Testis (tissue), 5 donors: ENCODE results near the gene CNIH3. TPM values are rescaled to one million over a fixed set of nuclear protein-coding genes. Genes with fewer than 3 reads are reported as not detected.
A peak's percentile ranks its signal among the peaks of the same experiment; 100 is the strongest.
"Not testable (repeated sequence)": the region's sequence is repeated elsewhere in the genome, so short reads cannot be mapped to it uniquely, and the experiment has no call there.

ENCODE experiments used
- DNase-seq: peaks from one replicate; pipeline ENCODE4 v3.0.0-alpha.2; 2019
- H3K27ac ChIP-seq, 2 donors: fragments of 200-600 bp; sonication (generic); one replicate each; pipeline ENCODE4 v1.5.1; 2019
- H3K27me3 ChIP-seq: fragments of 200-600 bp; sonication (generic); one replicate; pipeline ENCODE4 v1.5.1; 2019
- H3K36me3 ChIP-seq: fragments of 200-600 bp; sonication (generic); one replicate; pipeline ENCODE4 v1.5.1; 2017; ENCODE audit warnings: low read depth; ENCODE audit errors: missing control alignments
- H3K4me1 ChIP-seq: fragments of 200-600 bp; sonication (generic); one replicate; pipeline ENCODE4 v1.5.1; 2019
- H3K4me3 ChIP-seq, 2 donors: fragments of 200-600 bp; sonication (generic); one replicate each; pipeline ENCODE4 v1.5.1; 2017 to 2019
- H3K9me3 ChIP-seq: fragments of 200-600 bp; sonication (generic); one replicate; pipeline ENCODE4 v1.5.1; 2017
- CTCF ChIP-seq, 3 experiments: fragments of 450-650 bp in 2 of 3; fragments of 200-600 bp in 1 of 3; sonication (generic) in 1 of 3; IDR thresholded peaks; one replicate each; pipeline ENCODE4 v1.5.1; 2016 to 2019; ENCODE audit warnings: antibody characterized with exemption in 3 of 3, mild to moderate bottlenecking in 2 of 3, moderate library complexity in 1 of 3
- POLR2A ChIP-seq: fragments of 450-650 bp; IDR thresholded peaks from one replicate; pipeline ENCODE4 v1.6.1; 2017; ENCODE audit warnings: antibody characterized with exemption, mild to moderate bottlenecking, moderate library complexity
- WGBS, 2 donors: methylation state at CpG; one replicate each; pipeline ENCODE4 v1.1.5; 2018; 5-methylcytosine and 5-hydroxymethylcytosine counted together
- intact Hi-C: fragments of 100-400 bp; cut with DNase I; formaldehyde crosslinking; loops from one replicate; pipeline ENCODE4 v1.15.1; 2023; ENCODE audit warnings: low total_unique reads
- long read RNA-seq, 2 donors: transcript quantifications; one replicate each; lab custom pipeline, GENCODE V29; 2026
- polyA plus RNA-seq: library from polyadenylated mRNA; stranded (reverse); fragments of 350-450 nt; fragmentation: Illumina TruSeq; extraction: RNeasy Lipid Tissue Mini Kit (QIAGEN cat#74804); gene quantifications from one replicate; pipeline ENCODE4 v1.2.3, GENCODE V29; 2014; ENCODE audit warnings: low read depth, low replicate concordance; ENCODE audit not compliant: insufficient read depth
- total RNA-seq, 2 donors: library from RNA; depleted of rRNA; stranded (reverse); fragments of >200 nt; gene quantifications; one replicate each; pipeline ENCODE4 v1.2.3, GENCODE V29; 2016

CNIH3 gene
- 1 to 10 TPM; 8.5 to 9.8 TPM for total RNA-seq
- 8.5 TPM for polyA plus RNA-seq
- long read RNA-seq, donor 1, partial matches to known transcripts: 0 of 4 reads
- long read RNA-seq, donor 1, other reads (novel, unspliced or antisense): 0 of 4 reads
- long read RNA-seq, donor 2, partial matches to known transcripts: 0 of 1 reads
- long read RNA-seq, donor 2, other reads (novel, unspliced or antisense): 0 of 1 reads

- TF ChIP-seq CTCF (IDR thresholded peaks at IDR 0.05) (no peak), POLR2A (no peak)
- no peaks in the 10 kb centered on the region for H3K27me3 ChIP-seq
- H3K9me3 ChIP-seq: no peaks in the 10 kb centered on the region
- H3K4me3 ChIP-seq: peak within 1 kb of the TSS; percentile 43 to 60
- H3K27ac ChIP-seq: no peak within 1 kb of the TSS
- peaks cover 13% of the 10 kb centered on the region for H3K4me1 ChIP-seq
- peak; percentile 58 for DNase-seq
- no peaks in the 10 kb centered on the region for H3K36me3 ChIP-seq
- WGBS, 2 donors: 0 to 1% methylated on average over 13 to 40 of the region's 91 CpGs
- intact Hi-C loops: no loop called here
Observed at GRCh38 chr1:224615861-224616755, at the start of gene CNIH3. Gene CNIH3 (plus strand): TSS chr1:224616317. CDS start chr1:224617175, 858 bp downstream.

- H3K4me3 ChIP-seq, intact Hi-C loops, DNase-seq, H3K9me3 ChIP-seq, H3K27ac ChIP-seq, H3K36me3 ChIP-seq, H3K27me3 ChIP-seq, H3K4me1 ChIP-seq: not testable (repeated sequence)
- 100% methylated on average over 1 of the region's 1 CpG for WGBS, 2 donors
Observed at GRCh38 chr1:224566492-224566891, 49.6 kb upstream of the CNIH3 start.

DNA sequence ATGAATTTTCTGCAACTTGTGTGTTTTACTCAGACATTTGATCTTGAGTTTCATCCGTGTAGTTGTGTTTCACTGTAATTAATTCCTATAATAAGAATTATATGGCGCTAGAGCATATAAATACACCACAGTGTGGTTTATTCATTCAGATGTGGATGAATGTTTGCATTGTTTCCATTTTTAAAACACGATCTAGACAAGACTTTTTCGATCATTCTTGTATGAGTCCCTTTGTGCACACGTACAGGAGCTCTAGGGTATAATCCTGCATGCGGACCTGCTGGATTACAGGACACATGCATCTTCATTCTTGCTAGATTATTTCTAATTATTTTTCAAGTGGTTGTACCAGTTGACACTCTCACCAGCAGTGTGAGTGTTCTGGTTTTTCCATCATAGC, 46.8 kb upstream of the CNIH3 start:
- H3K4me1 ChIP-seq: no peaks in the 10 kb centered on the region
- intact Hi-C loops: no loop called here
- TF ChIP-seq CTCF (IDR thresholded peaks at IDR 0.05) (no peak), POLR2A (no peak)

DNA sequence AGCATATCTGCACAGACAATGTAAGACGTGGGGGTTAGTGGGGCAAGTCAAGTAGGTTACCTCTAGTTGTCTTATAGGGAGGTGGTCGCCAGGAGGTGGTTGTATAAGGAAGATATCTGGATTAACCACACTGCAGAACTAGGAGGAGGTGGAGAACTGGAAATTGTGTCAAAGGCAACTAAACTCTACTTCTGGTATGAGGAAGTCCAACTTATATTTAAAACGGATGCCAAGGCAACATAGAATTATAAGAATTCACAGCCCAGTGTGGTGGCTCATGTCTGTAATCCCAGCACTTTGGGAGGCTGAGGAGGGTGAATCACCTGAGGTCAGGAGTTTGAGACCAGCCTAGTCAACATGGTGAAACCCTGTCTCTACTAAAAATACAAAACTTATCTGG, 44.1 kb upstream of the CNIH3 start:
- H3K36me3 ChIP-seq, H3K4me3 ChIP-seq, H3K9me3 ChIP-seq, H3K4me1 ChIP-seq, H3K27me3 ChIP-seq, DNase-seq, intact Hi-C loops, H3K27ac ChIP-seq: not testable (repeated sequence)
- 77 to 83% methylated on average over 3 of the region's 3 CpGs for WGBS, 2 donors

More for the DNA sequence above, 46.8 kb upstream of the CNIH3 start:
- no peaks in the 10 kb centered on the region for H3K27me3 ChIP-seq
- H3K4me3 ChIP-seq: no peak overlapping the region
- H3K27ac ChIP-seq: no peak overlapping the region
- DNase-seq: no peak
- H3K36me3 ChIP-seq: no peaks in the 10 kb centered on the region
- no peaks in the 10 kb centered on the region for H3K9me3 ChIP-seq
- 94 to 96% methylated on average over 6 of the region's 6 CpGs for WGBS, 2 donors

DNA sequence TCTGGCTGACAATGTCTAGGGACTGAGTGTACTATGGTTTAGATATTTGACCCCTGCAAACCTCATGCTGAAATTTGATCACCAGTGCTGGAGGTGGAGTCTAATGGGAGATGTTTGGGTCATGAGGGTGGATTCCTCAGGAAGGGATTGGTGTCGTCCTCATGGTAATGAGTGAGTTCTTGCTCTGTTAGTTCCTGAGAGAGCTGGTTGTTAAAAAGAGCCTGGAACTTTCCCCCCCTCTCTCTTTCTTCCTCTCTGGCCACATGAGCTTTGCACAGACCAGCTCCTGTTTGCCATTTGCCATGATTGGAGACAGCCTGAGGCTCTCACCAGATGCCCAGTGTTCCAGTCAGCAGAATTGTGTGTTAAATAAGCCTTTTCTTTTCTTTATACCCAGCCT, 36.6 kb upstream of the CNIH3 start:
- H3K27ac ChIP-seq: no peak overlapping the region
- H3K27me3 ChIP-seq: no peaks in the 10 kb centered on the region
- WGBS, 2 donors: 73 to 79% methylated on average over 1 of the region's 1 CpG
- no peak overlapping the region for H3K4me3 ChIP-seq
- H3K36me3 ChIP-seq: no peaks in the 10 kb centered on the region
- no peak for DNase-seq
- no peaks in the 10 kb centered on the region for H3K9me3 ChIP-seq
- H3K4me1 ChIP-seq: no peaks in the 10 kb centered on the region
- intact Hi-C loops: no loop called here
- no peak for TF ChIP-seq CTCF (IDR thresholded peaks at IDR 0.05)
- no peak for TF ChIP-seq POLR2A
